Transverse colon (tissue), 3 donors: Measurements from ENCODE around the gene MTREX.

Source experiments
- CTCF ChIP-seq, 5 experiments: fragments of 200-600 bp in 3 of 5; fragments of 450-650 bp in 2 of 5; sonication (generic) in 3 of 5; IDR thresholded peaks; 1 replicate in 2 of 5; 2 replicates in 3 of 5; pipeline ENCODE4 v1.5.1; 2016 to 2017; ENCODE audit warnings: antibody characterized with exemption in 5 of 5, inconsistent platforms in 3 of 5, mild to moderate bottlenecking in 2 of 5, moderate library complexity in 1 of 5
- POLR2A ChIP-seq: fragments of 450-650 bp; IDR thresholded peaks from one replicate; pipeline ENCODE4 v1.6.1; 2016; ENCODE audit warnings: antibody characterized with exemption, mild to moderate bottlenecking, moderate library complexity

DNA sequence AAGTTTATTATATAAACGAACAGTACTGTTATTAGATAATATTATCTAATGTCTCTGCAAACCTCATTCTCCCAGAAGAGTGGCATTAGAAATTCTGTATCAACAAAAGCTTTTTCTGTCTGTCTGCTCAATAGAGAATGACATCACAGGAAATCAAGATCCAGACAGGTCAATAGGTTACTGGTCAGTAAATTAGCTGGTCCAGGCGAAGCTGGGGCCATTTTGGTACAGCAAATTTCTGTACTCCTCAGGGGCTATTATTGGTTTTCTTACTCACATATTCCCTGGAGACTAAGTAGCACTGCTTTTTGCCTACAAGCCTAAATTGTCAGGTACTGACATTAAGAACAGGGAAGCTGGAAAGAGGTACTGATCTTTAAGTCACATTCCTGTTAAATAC is 146.5 kb downstream of the MTREX start:
- no peak for TF ChIP-seq CTCF (IDR thresholded peaks at IDR 0.05)
- TF ChIP-seq POLR2A, result no peak
